HG03039 (cell line): Measurements from ENCODE around the gene CACNA1D.

Experiments
- ATAC-seq: cut with Tn5 transposase; IDR thresholded peaks from one replicate; pipeline ENCODE4 v1.9.1; 2021; ENCODE audit warnings: mild to moderate bottlenecking, moderate library complexity; ENCODE audit not compliant: unreplicated experiment

CACNA1D gene

GRCh38 chr3:53775018-53775417 lies 280.6 kb downstream of the CACNA1D start:
- ATAC-seq, result no peak

GRCh38 chr3:53775834-53776251 lies 281.4 kb downstream of the CACNA1D start:
- no peak for ATAC-seq

- no peak for ATAC-seq
Measured at GRCh38 chr3:53776494-53777101, 282.2 kb downstream of the CACNA1D start.

- ATAC-seq, result no peak
Measured at GRCh38 chr3:53777468-53777867, 283.1 kb downstream of the CACNA1D start.

- ATAC-seq, result no peak
Measured at GRCh38 chr3:53778153-53778552, 283.7 kb downstream of the CACNA1D start.

- no peak for ATAC-seq
Measured at GRCh38 chr3:53780171-53780570, 285.8 kb downstream of the CACNA1D start.

- ATAC-seq, result no peak
Measured at GRCh38 chr3:53780806-53781205, 286.4 kb downstream of the CACNA1D start.

GRCh38 chr3:53787016-53787415 lies 292.6 kb downstream of the CACNA1D start:
- ATAC-seq, result no peak

GRCh38 chr3:53788038-53788437 lies 293.6 kb downstream of the CACNA1D start:
- no peak for ATAC-seq

- ATAC-seq, result no peak
Measured at GRCh38 chr3:53789459-53789858, 295.0 kb downstream of the CACNA1D start.

GRCh38 chr3:53790470-53790869 lies 296.1 kb downstream of the CACNA1D start:
- ATAC-seq, result no peak

GRCh38 chr3:53791317-53791716 lies 296.9 kb downstream of the CACNA1D start:
- ATAC-seq, result no peak

- no peak for ATAC-seq
Measured at GRCh38 chr3:53792866-53793265, 298.5 kb downstream of the CACNA1D start.

GRCh38 chr3:53794597-53794996 lies 300.2 kb downstream of the CACNA1D start:
- no peak for ATAC-seq

- ATAC-seq, result no peak
Measured at GRCh38 chr3:53795176-53795575, 300.8 kb downstream of the CACNA1D start.

GRCh38 chr3:53795789-53796560 lies 301.6 kb downstream of the CACNA1D start:
- no peak for ATAC-seq

GRCh38 chr3:53798144-53798543 lies 303.7 kb downstream of the CACNA1D start:
- ATAC-seq, result no peak

GRCh38 chr3:53799338-53799865 lies 305.0 kb downstream of the CACNA1D start:
- no peak for ATAC-seq

- ATAC-seq, result no peak
Measured at GRCh38 chr3:53800041-53800906, 305.9 kb downstream of the CACNA1D start.

- ATAC-seq, result no peak
Measured at GRCh38 chr3:53801319-53801718, 306.9 kb downstream of the CACNA1D start.

- ATAC-seq, result no peak
Measured at GRCh38 chr3:53802256-53802880, 308.0 kb downstream of the CACNA1D start.
